Liver (tissue), 9 donors: ENCODE data around the gene CYP4A22. TPM values are rescaled to one million over a fixed set of nuclear protein-coding genes. Genes with fewer than 3 reads are reported as not detected.
"Not testable (repeated sequence)": the region's sequence is repeated elsewhere in the genome, so short reads cannot be mapped to it uniquely, and the experiment has no call there.

Experiments
- DNase-seq: peaks from one replicate; pipeline ENCODE4 v3.0.0-alpha.2; 2017; ENCODE audit warnings: low spot score
- H3K27ac ChIP-seq, 2 donors: one replicate each; pipeline ENCODE4 v1.7.0; 2013; ENCODE audit warnings: inconsistent platforms in 2 of 2, low read length in 2 of 2, control low read depth in 1 of 2, low read depth in 1 of 2, mild to moderate bottlenecking in 1 of 2
- H3K27me3 ChIP-seq, 4 donors: one replicate each; pipeline versions ENCODE4 v1.6.1 to v1.7.0; 2013; ENCODE audit warnings: low read length in 3 of 4, inconsistent platforms in 1 of 4, mild to moderate bottlenecking in 1 of 4, moderate library complexity in 1 of 4; ENCODE audit not compliant: control insufficient read depth in 4 of 4, insufficient read depth in 4 of 4
- H3K36me3 ChIP-seq, 4 donors: one replicate each; pipeline versions ENCODE4 v1.6.1 to v1.7.0; 2013; ENCODE audit warnings: low read length in 3 of 4, mild to moderate bottlenecking in 3 of 4, low read depth in 1 of 4, moderate library complexity in 1 of 4; ENCODE audit not compliant: control insufficient read depth in 4 of 4, insufficient read depth in 3 of 4
- H3K4me1 ChIP-seq, 4 donors: one replicate each; pipeline versions ENCODE4 v1.6.1 to v1.7.0; 2013; ENCODE audit warnings: low read length in 3 of 4, mild to moderate bottlenecking in 3 of 4, moderate library complexity in 1 of 4; ENCODE audit not compliant: control insufficient read depth in 4 of 4, insufficient read depth in 4 of 4
- H3K4me3 ChIP-seq, 3 donors: one replicate each; pipeline versions ENCODE4 v1.6.1 to v1.7.0; 2013; ENCODE audit warnings: low read length in 3 of 3, control low read depth in 1 of 3, low read depth in 1 of 3, mild to moderate bottlenecking in 1 of 3
- H3K9ac ChIP-seq, 2 donors: one replicate each; pipeline ENCODE4 v1.7.0; 2013; ENCODE audit warnings: low read length in 2 of 2, mild to moderate bottlenecking in 2 of 2, moderate library complexity in 2 of 2, control low read depth in 1 of 2, low read depth in 1 of 2
- H3K9me3 ChIP-seq, 4 donors: one replicate each; pipeline versions ENCODE4 v1.6.1 to v1.7.0; 2013; ENCODE audit warnings: low read length in 3 of 4; ENCODE audit not compliant: control insufficient read depth in 4 of 4
- CTCF ChIP-seq: fragments of 150-350 bp; IDR thresholded peaks from 2 replicates; pipeline ENCODE4 v1.5.1; 2017; ENCODE audit warnings: improper control_type of control experiment, low read depth, low read length; ENCODE audit not compliant: missing input control
- EGR1 ChIP-seq, 2 donors: IDR thresholded peaks; 2 replicates each; pipeline ENCODE4 v1.6.1; 2016 to 2018; ENCODE audit warnings: antibody characterized with exemption in 2 of 2, low read depth in 2 of 2
- FOXA1 ChIP-seq: IDR thresholded peaks from 2 replicates; pipeline ENCODE4 v1.6.1; 2016; ENCODE audit warnings: antibody characterized with exemption
- FOXA2 ChIP-seq: IDR thresholded peaks from 2 replicates; pipeline ENCODE4 v1.6.1; 2016; ENCODE audit warnings: antibody characterized with exemption
- HNF4A ChIP-seq, 2 donors: conservative IDR thresholded peaks; 2 replicates each; pipeline ENCODE4 v1.6.1; 2016; ENCODE audit warnings: antibody characterized with exemption in 2 of 2, mild to moderate bottlenecking in 2 of 2
- HNF4G ChIP-seq: IDR thresholded peaks from 2 replicates; pipeline ENCODE4 v1.6.1; 2016; ENCODE audit warnings: antibody characterized with exemption
- JUND ChIP-seq, 2 donors: IDR thresholded peaks; 2 replicates each; pipeline ENCODE4 v1.6.1; 2016; ENCODE audit warnings: antibody characterized with exemption in 2 of 2
- MAX ChIP-seq: IDR thresholded peaks from 2 replicates; pipeline ENCODE4 v1.6.1; 2016; ENCODE audit warnings: antibody characterized with exemption
- NR2F2 ChIP-seq: IDR thresholded peaks from 2 replicates; pipeline ENCODE4 v1.6.1; 2016; ENCODE audit warnings: antibody characterized with exemption
- RAD21 ChIP-seq, 2 donors: IDR thresholded peaks; 2 replicates each; pipeline ENCODE4 v1.6.1; 2016; ENCODE audit warnings: antibody characterized with exemption in 2 of 2, mild to moderate bottlenecking in 2 of 2
- REST ChIP-seq: IDR thresholded peaks from 2 replicates; pipeline ENCODE4 v1.6.1; 2016; ENCODE audit warnings: antibody characterized with exemption, mild to moderate bottlenecking
- RXRA ChIP-seq, 2 donors: IDR thresholded peaks; 2 replicates each; pipeline ENCODE4 v1.6.1; 2017 to 2018; ENCODE audit warnings: antibody characterized with exemption in 2 of 2, mild to moderate bottlenecking in 1 of 2
- SP1 ChIP-seq: IDR thresholded peaks from 2 replicates; pipeline ENCODE4 v1.6.1; 2018; ENCODE audit warnings: antibody characterized with exemption, mild to moderate bottlenecking
- TAF1 ChIP-seq: conservative IDR thresholded peaks from 2 replicates; pipeline ENCODE4 v1.6.1; 2016; ENCODE audit warnings: antibody characterized with exemption, mild to moderate bottlenecking
- YY1 ChIP-seq: IDR thresholded peaks from 2 replicates; pipeline ENCODE4 v1.6.1; 2016; ENCODE audit warnings: antibody characterized with exemption, mild to moderate bottlenecking
- WGBS: extraction: QIAGEN DNeasy Blood & Tissue Kit; methylation state at CpG from one replicate; pipeline ENCODE4 v1.1.7; 2013; 5-methylcytosine and 5-hydroxymethylcytosine counted together
- polyA plus RNA-seq, 2 donors: library from polyadenylated mRNA; stranded (reverse) in 1 of 2; unstranded in 1 of 2; fragments of 200-250 nt in 1 of 2; fragments of >200 nt in 1 of 2; fragmentation: Nextera tagmentation in 1 of 2; extraction: Ambion mirVana in 1 of 2; gene quantifications; one replicate each; pipeline versions ENCODE4 v1.2.1 to v1.2.3, GENCODE V29; 2013 to 2015
- total RNA-seq, 2 donors: library from RNA; depleted of rRNA; stranded (reverse); fragments of >200 nt; gene quantifications; one replicate each; pipeline ENCODE4 v1.2.3, GENCODE V29; 2014
- donor health status: healthy.
- donor health status: healthy.
- donor health status: healthy.
- donor health status: healthy.
- donor health status: healthy.

CYP4A22 gene
- total and polyA plus RNA-seq, 4 donors: 18.3 to 95.7 (median 65.7) TPM

GRCh38 chr1:47140358-47140757, 3.1 kb downstream of the CYP4A22 start:
- DNase-seq, H3K27ac ChIP-seq, H3K27me3 ChIP-seq, H3K4me3 ChIP-seq, H3K9ac ChIP-seq, H3K9me3 ChIP-seq: not testable (repeated sequence)
- Histone ChIP-seq H3K4me1 (peaks cover 0 to 43% (median 9%) of the 10 kb centered on the region in 4 donors), H3K36me3 (peaks cover 0 to 24% (median 14%) of the 10 kb centered on the region in 4 donors)
- 71% methylated on average over 3 of the region's 3 CpGs for WGBS

GRCh38 chr1:47143654-47144053, 6.4 kb downstream of the CYP4A22 start:
- not testable (repeated sequence) for DNase-seq, H3K27me3 ChIP-seq, H3K4me3 ChIP-seq, H3K9me3 ChIP-seq, H3K9ac ChIP-seq, H3K27ac ChIP-seq
- Histone ChIP-seq H3K36me3 (peaks cover 0 to 32% (median 21%) of the 10 kb centered on the region in 4 donors), H3K4me1 (peaks cover 0 to 35% (median 6%) of the 10 kb centered on the region in 4 donors)
- WGBS: 68% methylated on average over 6 of the region's 6 CpGs
- TF ChIP-seq RAD21 (IDR thresholded peaks at IDR 0.05) (peak; percentile 64 to 73), CTCF (peak; percentile 51)

GRCh38 chr1:47146495-47146894, 9.3 kb downstream of the CYP4A22 start:
- Histone ChIP-seq H3K36me3 (peaks cover 0 to 26% (median 19%) of the 10 kb centered on the region in 4 donors), H3K4me1 (peaks cover 0 to 11% (median 0%) of the 10 kb centered on the region in 4 donors)
- not testable (repeated sequence) for H3K27ac ChIP-seq, DNase-seq, H3K27me3 ChIP-seq, H3K9ac ChIP-seq, H3K4me3 ChIP-seq, H3K9me3 ChIP-seq
- 86% methylated on average over 1 of the region's 1 CpG for WGBS

- H3K9me3 ChIP-seq: no peaks in the 10 kb centered on the region
- H3K4me3 ChIP-seq: no peak overlapping the region
- H3K36me3 ChIP-seq: peaks cover 0 to 22% (median 14%) of the 10 kb centered on the region in 4 donors
- H3K27ac ChIP-seq: no peak overlapping the region
- no peak for DNase-seq
- H3K4me1 ChIP-seq: peaks cover 0 to 4% (median 0%) of the 10 kb centered on the region in 4 donors
- H3K27me3 ChIP-seq: no peaks in the 10 kb centered on the region
- WGBS: 76% methylated on average over 6 of the region's 6 CpGs
- no peak overlapping the region for H3K9ac ChIP-seq
- TF ChIP-seq YY1 (no peak), CTCF (no peak), SP1 (no peak), FOXA2 (no peak), RXRA (IDR thresholded peaks at IDR 0.05) (no peak), JUND (IDR thresholded peaks at IDR 0.05) (no peak), TAF1 (no peak), HNF4G (no peak), REST (no peak), FOXA1 (no peak), MAX (no peak), NR2F2 (no peak), HNF4A (conservative IDR thresholded peaks at IDR 0.05) (no peak), RAD21 (IDR thresholded peaks at IDR 0.05) (no peak), EGR1 (IDR thresholded peaks at IDR 0.05; ENCODE audit: low read depth in 2 of 2) (no peak)
These were observed 10.0 kb downstream of the CYP4A22 start for GRCh38 chr1:47147047-47147785.
